ENCODE results near the gene SPEM1. TPM values are rescaled to one million over a fixed set of nuclear protein-coding genes. Genes with fewer than 3 reads are reported as not detected.
A peak's percentile ranks its signal among the peaks of the same experiment; 100 is the strongest.

Gene SPEM1
- total RNA-seq, 1 experiment from 2014 or later: 1.1 TPM

GRCh38 chr17:7435676-7436555, 15.8 kb downstream of the SPEM1 start:
- TSS peak; percentile 72 for BruUV-seq (replicated peaks)
- H3K27ac ChIP-seq: peak overlapping the region; percentile 68
- H3K9me3 ChIP-seq (ENCODE audit: insufficient read depth, low read depth): no peaks in the 10 kb centered on the region
- no peaks in the 10 kb centered on the region for H4K20me1 ChIP-seq (ENCODE audit: insufficient read depth)
- intact Hi-C loops (cut with micrococcal nuclease; ENCODE audit: unreplicated experiment): loop anchor here (1.0 to 5.0 kb wide), 6 partner anchors 32 to 250 kb away; partner anchors contain the start of genes PLSCR3, POLR2A and TMEM256
- TF ChIP-seq, protein P1, sequence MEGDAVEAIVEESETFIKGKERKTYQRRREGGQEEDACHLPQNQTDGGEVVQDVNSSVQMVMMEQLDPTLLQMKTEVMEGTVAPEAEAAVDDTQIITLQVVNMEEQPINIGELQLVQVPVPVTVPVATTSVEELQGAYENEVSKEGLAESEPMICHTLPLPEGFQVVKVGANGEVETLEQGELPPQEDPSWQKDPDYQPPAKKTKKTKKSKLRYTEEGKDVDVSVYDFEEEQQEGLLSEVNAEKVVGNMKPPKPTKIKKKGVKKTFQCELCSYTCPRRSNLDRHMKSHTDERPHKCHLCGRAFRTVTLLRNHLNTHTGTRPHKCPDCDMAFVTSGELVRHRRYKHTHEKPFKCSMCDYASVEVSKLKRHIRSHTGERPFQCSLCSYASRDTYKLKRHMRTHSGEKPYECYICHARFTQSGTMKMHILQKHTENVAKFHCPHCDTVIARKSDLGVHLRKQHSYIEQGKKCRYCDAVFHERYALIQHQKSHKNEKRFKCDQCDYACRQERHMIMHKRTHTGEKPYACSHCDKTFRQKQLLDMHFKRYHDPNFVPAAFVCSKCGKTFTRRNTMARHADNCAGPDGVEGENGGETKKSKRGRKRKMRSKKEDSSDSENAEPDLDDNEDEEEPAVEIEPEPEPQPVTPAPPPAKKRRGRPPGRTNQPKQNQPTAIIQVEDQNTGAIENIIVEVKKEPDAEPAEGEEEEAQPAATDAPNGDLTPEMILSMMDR (conservative IDR thresholded peaks at IDR 0.05): no peak
- no peak for TF ChIP-seq EZH2 (IDR thresholded peaks at IDR 0.05; ENCODE audit: low read depth)
- no peaks in the 10 kb centered on the region for H3K9me2 ChIP-seq (ENCODE audit: insufficient read depth)
- peak overlapping the region; percentile 90 for H3K4me2 ChIP-seq
- H3K27me3 ChIP-seq (ENCODE audit: insufficient read depth, low read depth): no peaks in the 10 kb centered on the region
- CTCF ChIA-PET: interaction anchor here (0.7 to 2.9 kb wide), 6 partner anchors 10 to 252 kb away, joined by 3 to 19 read pairs (median 4); partner anchors contain the start of genes PLSCR3, TMEM256 and TP53
- H3K36me3 ChIP-seq (ENCODE audit: low read depth): no peaks in the 10 kb centered on the region
- peaks cover 10% of the 10 kb centered on the region; the same call in 1 of the 2 replicates for H3F3A ChIP-seq (ENCODE audit: insufficient read depth, low read depth)
- peaks cover 8% of the 10 kb centered on the region; the same call in 1 of the 2 replicates for H3K79me2 ChIP-seq (ENCODE audit: low read depth)
- peak overlapping the region; percentile 57 for H3K4me3 ChIP-seq
- peak overlapping the region; percentile 74 for H2AFZ ChIP-seq
- 0 out of 2 replicates have a peak, but pooled peaks cover 7% of the 10 kb centered on the region for H3K4me1 ChIP-seq (replicated peaks; ENCODE audit: insufficient read depth)
- POLR2A ChIA-PET (ENCODE audit: unreplicated experiment): interaction anchor here (0.5 to 1.5 kb wide), 8 partner anchors 10 to 251 kb away, joined by 3 to 34 read pairs (median 5); partner anchors contain the start of genes CD68, PLSCR3, TMEM256 and TP53
- peak; percentile 55 to 59 for DNase-seq

DNA sequence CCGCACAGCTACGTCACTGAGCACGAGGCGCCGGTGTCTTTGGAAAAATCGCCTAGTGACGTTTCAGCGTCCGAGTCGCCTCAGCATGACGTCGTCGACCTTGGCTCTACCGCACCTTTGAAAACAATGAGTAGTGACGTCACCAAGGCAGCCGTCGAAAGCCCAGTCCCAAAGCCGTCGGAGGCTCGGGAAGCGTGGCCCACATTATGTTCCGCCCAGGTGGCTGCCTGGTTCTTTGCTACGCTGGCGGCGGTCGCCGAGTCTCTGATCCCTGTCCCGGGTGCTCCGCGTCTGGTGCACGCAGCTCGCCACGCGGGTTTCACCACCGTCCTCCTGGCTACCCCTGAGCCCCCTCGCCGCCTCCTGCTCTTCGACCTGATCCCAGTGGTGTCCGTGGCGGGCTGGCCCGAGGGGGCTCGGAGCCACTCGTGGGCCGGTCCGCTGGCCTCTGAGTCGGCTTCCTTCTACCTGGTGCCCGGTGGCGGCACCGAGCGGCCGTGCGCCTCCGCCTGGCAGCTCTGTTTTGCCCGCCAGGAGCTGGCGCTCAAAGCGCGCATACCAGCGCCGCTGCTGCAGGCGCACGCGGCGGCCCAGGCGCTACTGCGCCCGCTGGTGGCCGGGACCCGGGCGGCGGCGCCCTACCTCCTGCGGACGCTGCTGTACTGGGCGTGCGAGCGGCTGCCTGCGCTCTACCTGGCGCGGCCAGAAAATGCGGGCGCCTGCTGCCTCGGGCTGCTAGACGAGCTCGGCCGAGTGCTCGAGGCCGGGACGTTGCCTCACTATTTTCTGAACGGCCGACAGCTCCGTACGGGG, 16.6 kb downstream of the SPEM1 start:
- no peaks in the 10 kb centered on the region for H3K36me3 ChIP-seq (ENCODE audit: low read depth)
- ChIA-PET CTCF (interaction anchor here (0.6 to 2.9 kb wide), 8 partner anchors 9 to 251 kb away, joined by 3 to 19 read pairs (median 6); partner anchors contain the start of genes FXR2, TMEM256 and TP53), POLR2A (ENCODE audit: unreplicated experiment) (interaction anchor here (0.6 to 1.1 kb wide), 4 partner anchors 9 to 250 kb away, joined by 3 to 16 read pairs (median 4); partner anchors contain the start of genes GABARAP, POLR2A and TP53)
- H3K27ac ChIP-seq: peak overlapping the region; percentile 68; the same call in 1 of the 2 replicates
- H2AFZ ChIP-seq: peak overlapping the region; percentile 74
- H3K27me3 ChIP-seq (ENCODE audit: insufficient read depth, low read depth): no peaks in the 10 kb centered on the region
- H4K20me1 ChIP-seq (ENCODE audit: insufficient read depth): no peaks in the 10 kb centered on the region
- DNase-seq: peak; percentile 64 to 90
- peak overlapping the region; percentile 57 for H3K4me3 ChIP-seq
- H3F3A ChIP-seq (ENCODE audit: insufficient read depth, low read depth): peaks cover 13% of the 10 kb centered on the region; the same call in 1 of the 2 replicates
- no TSS peak for BruUV-seq (replicated peaks)
- no peaks in the 10 kb centered on the region for H3K9me3 ChIP-seq (ENCODE audit: insufficient read depth, low read depth)
- peak overlapping the region; percentile 90 for H3K4me2 ChIP-seq
- H3K4me1 ChIP-seq (replicated peaks; ENCODE audit: insufficient read depth): 0 out of 2 replicates have a peak, but pooled peaks cover 7% of the 10 kb centered on the region
- H3K9me2 ChIP-seq (ENCODE audit: insufficient read depth): no peaks in the 10 kb centered on the region
- intact Hi-C loops (cut with micrococcal nuclease; ENCODE audit: unreplicated experiment): loop anchor here (2.0 to 5.0 kb wide), 2 partner anchors 42 to 66 kb away; partner anchors contain the start of gene PLSCR3
- TF ChIP-seq, protein P1 (conservative IDR thresholded peaks at IDR 0.05): peak; percentile 54
- TF ChIP-seq EZH2 (IDR thresholded peaks at IDR 0.05; ENCODE audit: low read depth): no peak
- H3K79me2 ChIP-seq (ENCODE audit: low read depth): peaks cover 8% of the 10 kb centered on the region; the same call in 1 of the 2 replicates

Data from PC-9 (cell line).